Mucosa of descending colon (tissue), 3 donors: ENCODE measurements around the gene SUPT7L. TPM values are rescaled to one million over a fixed set of nuclear protein-coding genes. Genes with fewer than 3 reads are reported as not detected.

Experiments used
- ATAC-seq: fragments of 200-7000 bp; cut with Tn5 transposase; one replicate; pipeline ENCODE4 v1.9.1; 2020; ENCODE audit warnings: mild to moderate bottlenecking, moderate library complexity
- DNase-seq, 3 donors: peaks; one replicate each; pipeline ENCODE4 v3.0.0-alpha.2; 2020
- H3K36me3 ChIP-seq: fragments of 200-600 bp; one replicate; pipeline ENCODE4 v1.8.0; 2021; ENCODE audit warnings: low read depth, mild to moderate bottlenecking
- H3K4me1 ChIP-seq: fragments of 200-600 bp; one replicate; pipeline ENCODE4 v1.8.0; 2021; ENCODE audit warnings: low read depth, mild to moderate bottlenecking
- H3K4me3 ChIP-seq: fragments of 200-600 bp; one replicate; pipeline ENCODE4 v1.8.0; 2021; ENCODE audit warnings: mild to moderate bottlenecking
- H3K9me3 ChIP-seq: fragments of 200-600 bp; one replicate; pipeline ENCODE4 v1.8.0; 2021; ENCODE audit warnings: mild to moderate bottlenecking
- CTCF ChIP-seq: fragments of 200-600 bp; IDR thresholded peaks from one replicate; pipeline ENCODE4 v1.8.0; 2022; ENCODE audit warnings: antibody characterized with exemption, mild to moderate bottlenecking
- intact Hi-C, 2 donors: fragments of 100-400 bp; cut with DNase I in 1 of 2; cut with micrococcal nuclease in 1 of 2; formaldehyde crosslinking; loops; one replicate each; pipeline versions ENCODE4 v1.11.0 to v1.11.1; 2022; cut with DNase I, micrococcal nuclease
- total RNA-seq, 3 donors: library from RNA; stranded (reverse); fragmentation: NEBNext Ultra II Directional in 2 of 3; extraction: Animal tissue kit (Norgen Biotek cat#: 25700) in 2 of 3; gene quantifications; one replicate each; pipeline versions ENCODE4 v1.2.1 to v1.2.4, GENCODE V29; 2021 to 2023
- donor health status: DM: no; HTN: no; CAD: no; lungs with moderate emphysema.
- donor health status: DM: no; HTN: no; CAD: no.
- donor health status: DM: no; HTN: yes; CAD: no.

The SUPT7L gene
- total RNA-seq, 3 donors from 2014 or later, result 19.5 to 30.3 (median 28.1) TPM

GRCh38 chr2:27710640-27711430 is 47.4 kb upstream of the SUPT7L start:
- no peak overlapping the region for H3K4me3 ChIP-seq

GRCh38 chr2:27709960-27710575 is 46.7 kb upstream of the SUPT7L start:
- ATAC-seq (no peak), DNase-seq (no peak)
- H3K4me3 ChIP-seq, result no peak overlapping the region
- no peak for TF ChIP-seq CTCF
- no peaks in the 10 kb centered on the region for H3K36me3 ChIP-seq
- peaks cover 10% of the 10 kb centered on the region for H3K4me1 ChIP-seq
- H3K9me3 ChIP-seq, result no peaks in the 10 kb centered on the region
- intact Hi-C loops, result loop anchor here in 1 of 2 donors (10.0 kb wide), 1 partner anchor 745 kb away; no protein-coding TSS in a partner anchor

More at GRCh38 chr2:27710640-27711430, 47.4 kb upstream of the SUPT7L start:
- DNase-seq (no peak), ATAC-seq (no peak)
- intact Hi-C loops, result no loop called here
- Histone ChIP-seq H3K4me1 (peaks cover 5% of the 10 kb centered on the region), H3K9me3 (no peaks in the 10 kb centered on the region), H3K36me3 (no peaks in the 10 kb centered on the region)
- no peak for TF ChIP-seq CTCF

- no peaks in the 10 kb centered on the region for H3K36me3 ChIP-seq
- intact Hi-C loops, result loop anchor here in 1 of 2 donors (10.0 kb wide), 1 partner anchor 745 kb away; no protein-coding TSS in a partner anchor
- peaks cover 11% of the 10 kb centered on the region for H3K4me1 ChIP-seq
- DNase-seq (no peak), ATAC-seq (no peak)
- H3K9me3 ChIP-seq, result no peaks in the 10 kb centered on the region
- no peak overlapping the region for H3K4me3 ChIP-seq
- TF ChIP-seq CTCF, result no peak
Measured at GRCh38 chr2:27709326-27709725, 45.9 kb upstream of the SUPT7L start.

- no peak for DNase-seq
- Histone ChIP-seq H3K4me3 (no peak overlapping the region), H3K4me1 (peaks cover 16% of the 10 kb centered on the region), H3K36me3 (no peaks in the 10 kb centered on the region), H3K9me3 (no peaks in the 10 kb centered on the region)
- no peak for TF ChIP-seq CTCF
- ATAC-seq, result no peak
- intact Hi-C loops, result loop anchor here in 1 of 2 donors (10.0 kb wide), 1 partner anchor 746 kb away; no protein-coding TSS in a partner anchor
Measured at GRCh38 chr2:27708666-27709065, 45.3 kb upstream of the SUPT7L start.

GRCh38 chr2:27708257-27708654 is 44.8 kb upstream of the SUPT7L start:
- H3K9me3 ChIP-seq, result no peaks in the 10 kb centered on the region
- no peak overlapping the region for H3K4me3 ChIP-seq
- DNase-seq, result no peak
- TF ChIP-seq CTCF, result no peak
- peaks cover 16% of the 10 kb centered on the region for H3K4me1 ChIP-seq
- H3K36me3 ChIP-seq, result no peaks in the 10 kb centered on the region
- no peak for ATAC-seq
- intact Hi-C loops, result loop anchor here in 1 of 2 donors (10.0 kb wide), 1 partner anchor 747 kb away; no protein-coding TSS in a partner anchor
